Fibroblast of skin of scalp (primary cell): ENCODE data around the gene TMEM164.
"Not testable (repeated sequence)": the region's sequence is repeated elsewhere in the genome, so short reads cannot be mapped to it uniquely, and the experiment has no call there.

Experiments used
- DNase-seq: peaks from one replicate; pipeline ENCODE4 v3.0.0-alpha.2; 2013

The TMEM164 gene

GRCh38 chrX:110133735-110134370 is 130.9 kb downstream of the TMEM164 start:
- no peak for DNase-seq

GRCh38 chrX:110135618-110136017 is 132.7 kb downstream of the TMEM164 start:
- no peak for DNase-seq

GRCh38 chrX:110136136-110136535 is 133.2 kb downstream of the TMEM164 start:
- DNase-seq, result no peak

- no peak for DNase-seq
These were observed 135.6 kb downstream of the TMEM164 start for GRCh38 chrX:110138557-110138956.

GRCh38 chrX:110139172-110139571 is 136.3 kb downstream of the TMEM164 start:
- no peak for DNase-seq

- no peak for DNase-seq
These were observed 139.2 kb downstream of the TMEM164 start for GRCh38 chrX:110142096-110142495.

GRCh38 chrX:110143454-110144210 is 140.7 kb downstream of the TMEM164 start:
- no peak for DNase-seq

GRCh38 chrX:110145311-110145710 is 142.4 kb downstream of the TMEM164 start:
- no peak for DNase-seq

GRCh38 chrX:110145854-110146253 is 142.9 kb downstream of the TMEM164 start:
- peak; percentile 27 for DNase-seq

- DNase-seq, result peak; percentile 49
These were observed 143.6 kb downstream of the TMEM164 start for GRCh38 chrX:110146521-110146920.

- DNase-seq, result no peak
These were observed 150.3 kb downstream of the TMEM164 start for GRCh38 chrX:110153244-110153643.

GRCh38 chrX:110153896-110154295 is 151.0 kb downstream of the TMEM164 start:
- no peak for DNase-seq

- not testable (repeated sequence) for DNase-seq
These were observed 151.4 kb downstream of the TMEM164 start for GRCh38 chrX:110154328-110154727.

GRCh38 chrX:110155759-110156158 is 152.8 kb downstream of the TMEM164 start:
- DNase-seq, result no peak

GRCh38 chrX:110156167-110156754 is 153.3 kb downstream of the TMEM164 start:
- no peak for DNase-seq

- DNase-seq, result no peak
These were observed 154.5 kb downstream of the TMEM164 start for GRCh38 chrX:110157444-110157843.

GRCh38 chrX:110159235-110159634 is 156.3 kb downstream of the TMEM164 start:
- no peak for DNase-seq

GRCh38 chrX:110159865-110160264 is 157.0 kb downstream of the TMEM164 start:
- no peak for DNase-seq

- DNase-seq, result no peak
These were observed 158.4 kb downstream of the TMEM164 start for GRCh38 chrX:110161361-110161686.

GRCh38 chrX:110162131-110162530 is 159.2 kb downstream of the TMEM164 start:
- DNase-seq, result no peak

- no peak for DNase-seq
These were observed 160.0 kb downstream of the TMEM164 start for GRCh38 chrX:110162867-110163266.

GRCh38 chrX:110163488-110163887 is 160.6 kb downstream of the TMEM164 start:
- no peak for DNase-seq

GRCh38 chrX:110167952-110168451 is 165.1 kb downstream of the TMEM164 start:
- peak; percentile 38 for DNase-seq

GRCh38 chrX:110168585-110168984 is 165.7 kb downstream of the TMEM164 start:
- DNase-seq, result peak; percentile 58
